ENCODE measurements around the gene RAB34. TPM values are rescaled to one million over a fixed set of nuclear protein-coding genes. Genes with fewer than 3 reads are reported as not detected.
"Not testable (repeated sequence)": the region's sequence is repeated elsewhere in the genome, so short reads cannot be mapped to it uniquely, and the experiment has no call there.

Gene RAB34
- polyA plus RNA-seq, 2 of the 4 experiments (the other 2 are of a cell fraction), result 211 to 288 TPM

DNA sequence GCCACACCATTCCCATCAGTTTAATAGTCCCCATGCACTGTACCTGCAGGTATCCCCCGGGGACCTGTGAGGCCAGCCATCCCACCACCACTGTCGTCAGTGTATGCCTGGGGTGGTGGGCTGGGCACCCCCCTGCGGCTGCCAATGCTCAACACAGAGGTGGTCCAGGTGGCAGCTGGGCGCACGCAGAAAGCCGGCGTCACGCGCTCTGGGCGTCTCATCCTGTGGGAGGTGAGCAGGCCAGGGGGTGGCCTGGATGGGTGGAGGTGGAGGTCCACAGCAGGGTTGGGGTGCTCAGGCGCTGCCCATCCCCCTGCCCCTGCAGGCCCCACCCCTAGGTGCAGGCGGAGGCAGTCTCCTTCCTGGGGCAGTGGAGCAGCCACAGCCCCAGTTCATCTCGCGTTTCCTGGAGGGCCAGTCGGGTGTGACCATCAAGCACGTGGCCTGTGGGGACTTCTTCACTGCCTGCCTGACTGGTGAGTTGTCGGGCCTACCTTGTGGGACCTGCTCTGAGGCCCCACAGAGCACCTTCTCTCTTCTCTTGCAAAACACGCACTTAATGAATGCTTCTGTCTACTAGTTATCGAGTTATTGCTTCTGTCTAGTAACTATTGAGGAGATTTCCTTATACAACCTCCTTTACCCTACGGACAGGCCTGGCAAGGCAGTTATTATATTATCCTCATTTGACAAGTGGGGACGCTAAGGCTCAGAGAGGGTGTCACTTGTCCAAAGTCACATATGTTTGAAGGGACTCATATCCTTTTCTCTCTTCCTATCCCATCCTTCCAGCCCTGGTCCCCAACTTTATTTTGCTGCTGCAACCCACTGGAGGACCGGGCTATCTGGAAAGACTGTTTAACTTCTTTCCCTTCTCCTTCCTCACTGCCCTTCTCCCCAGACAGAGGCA is 20.4 kb upstream of the RAB34 start:
- ATAC-seq (no peak), DNase-seq (ENCODE audit: low read depth in 1 of 2, low spot score in 1 of 2) (no peak), FAIRE-seq (no peak)
- Histone ChIP-seq H3K4me3 (no peak overlapping the region), H3K4me2 (no peak overlapping the region), H3K27ac (no peak overlapping the region), H3K4me1 (peaks cover 22% of the 10 kb centered on the region), H3K9me3 (peaks cover 9% of the 10 kb centered on the region)
- ChIA-PET POLR2A (interaction anchor here (0.7 kb wide), 1 partner anchor 9 kb away, joined by 3 read pairs; the partner anchor contains the start of gene NEK8), CTCF (interaction anchor here (1.1 to 22.6 kb wide), 3 partner anchors 11 to 26 kb away, joined by 6 to 977 read pairs (median 8); partner anchors contain the start of genes NEK8, RPL23A and TLCD1)
- no peak for TF ChIP-seq GATA3 (IDR thresholded peaks at IDR 0.05; ENCODE audit: borderline replicate concordance)
- TF ChIP-seq CBX8 (IDR thresholded peaks at IDR 0.05), result no peak
- no peak for TF ChIP-seq HOXB13 (CRISPR knock-in tag; IDR thresholded peaks at IDR 0.05; ENCODE audit: low read depth)
- TF ChIP-seq NPAS2 (CRISPR knock-in tag; IDR thresholded peaks at IDR 0.05; ENCODE audit: borderline replicate concordance), result no peak
- TF ChIP-seq, protein P1, sequence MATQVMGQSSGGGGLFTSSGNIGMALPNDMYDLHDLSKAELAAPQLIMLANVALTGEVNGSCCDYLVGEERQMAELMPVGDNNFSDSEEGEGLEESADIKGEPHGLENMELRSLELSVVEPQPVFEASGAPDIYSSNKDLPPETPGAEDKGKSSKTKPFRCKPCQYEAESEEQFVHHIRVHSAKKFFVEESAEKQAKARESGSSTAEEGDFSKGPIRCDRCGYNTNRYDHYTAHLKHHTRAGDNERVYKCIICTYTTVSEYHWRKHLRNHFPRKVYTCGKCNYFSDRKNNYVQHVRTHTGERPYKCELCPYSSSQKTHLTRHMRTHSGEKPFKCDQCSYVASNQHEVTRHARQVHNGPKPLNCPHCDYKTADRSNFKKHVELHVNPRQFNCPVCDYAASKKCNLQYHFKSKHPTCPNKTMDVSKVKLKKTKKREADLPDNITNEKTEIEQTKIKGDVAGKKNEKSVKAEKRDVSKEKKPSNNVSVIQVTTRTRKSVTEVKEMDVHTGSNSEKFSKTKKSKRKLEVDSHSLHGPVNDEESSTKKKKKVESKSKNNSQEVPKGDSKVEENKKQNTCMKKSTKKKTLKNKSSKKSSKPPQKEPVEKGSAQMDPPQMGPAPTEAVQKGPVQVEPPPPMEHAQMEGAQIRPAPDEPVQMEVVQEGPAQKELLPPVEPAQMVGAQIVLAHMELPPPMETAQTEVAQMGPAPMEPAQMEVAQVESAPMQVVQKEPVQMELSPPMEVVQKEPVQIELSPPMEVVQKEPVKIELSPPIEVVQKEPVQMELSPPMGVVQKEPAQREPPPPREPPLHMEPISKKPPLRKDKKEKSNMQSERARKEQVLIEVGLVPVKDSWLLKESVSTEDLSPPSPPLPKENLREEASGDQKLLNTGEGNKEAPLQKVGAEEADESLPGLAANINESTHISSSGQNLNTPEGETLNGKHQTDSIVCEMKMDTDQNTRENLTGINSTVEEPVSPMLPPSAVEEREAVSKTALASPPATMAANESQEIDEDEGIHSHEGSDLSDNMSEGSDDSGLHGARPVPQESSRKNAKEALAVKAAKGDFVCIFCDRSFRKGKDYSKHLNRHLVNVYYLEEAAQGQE (IDR thresholded peaks at IDR 0.05), result no peak
- TF ChIP-seq FOSB (CRISPR knock-in tag; IDR thresholded peaks at IDR 0.05), result no peak
- TF ChIP-seq ZSCAN20 (CRISPR knock-in tag; IDR thresholded peaks at IDR 0.05), result no peak
- TF ChIP-seq HEYL (CRISPR knock-in tag; IDR thresholded peaks at IDR 0.05), result no peak
- 89% methylated on average over 16 of the region's 22 CpGs for WGBS (ENCODE audit: missing lambda C conversion rate)

DNA sequence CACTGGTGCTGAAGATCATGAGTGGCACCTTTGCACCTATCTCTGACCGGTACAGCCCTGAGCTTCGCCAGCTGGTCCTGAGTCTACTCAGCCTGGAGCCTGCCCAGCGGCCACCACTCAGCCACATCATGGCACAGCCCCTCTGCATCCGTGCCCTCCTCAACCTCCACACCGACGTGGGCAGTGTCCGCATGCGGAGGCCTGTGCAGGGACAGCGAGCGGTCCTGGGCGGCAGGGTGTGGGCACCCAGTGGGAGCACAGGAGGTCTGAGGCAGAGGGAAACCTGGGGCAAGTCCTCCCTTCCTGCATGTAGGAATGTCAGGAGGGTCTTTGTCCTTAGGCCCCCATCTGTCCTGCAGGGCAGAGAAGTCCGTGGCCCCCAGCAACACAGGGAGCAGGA is 19.6 kb upstream of the RAB34 start:
- no peak for DNase-seq (ENCODE audit: low read depth in 1 of 2, low spot score in 1 of 2)
- Histone ChIP-seq H3K27ac (no peak overlapping the region), H3K4me1 (peaks cover 15% of the 10 kb centered on the region), H3K4me3 (no peak overlapping the region), H3K9me3 (peaks cover 9% of the 10 kb centered on the region), H3K4me2 (no peak overlapping the region)
- WGBS (ENCODE audit: missing lambda C conversion rate), result 92% methylated on average over 12 of the region's 12 CpGs
- TF ChIP-seq POLR2AphosphoS2 (conservative IDR thresholded peaks at IDR 0.05; ENCODE audit: low read length) (no peak), EP300 (IDR thresholded peaks at IDR 0.05) (no peak), CBX8 (IDR thresholded peaks at IDR 0.05) (no peak), MAZ (IDR thresholded peaks at IDR 0.05; ENCODE audit: borderline replicate concordance, low read depth, low read length) (no peak)
- TF ChIP-seq, protein P2, sequence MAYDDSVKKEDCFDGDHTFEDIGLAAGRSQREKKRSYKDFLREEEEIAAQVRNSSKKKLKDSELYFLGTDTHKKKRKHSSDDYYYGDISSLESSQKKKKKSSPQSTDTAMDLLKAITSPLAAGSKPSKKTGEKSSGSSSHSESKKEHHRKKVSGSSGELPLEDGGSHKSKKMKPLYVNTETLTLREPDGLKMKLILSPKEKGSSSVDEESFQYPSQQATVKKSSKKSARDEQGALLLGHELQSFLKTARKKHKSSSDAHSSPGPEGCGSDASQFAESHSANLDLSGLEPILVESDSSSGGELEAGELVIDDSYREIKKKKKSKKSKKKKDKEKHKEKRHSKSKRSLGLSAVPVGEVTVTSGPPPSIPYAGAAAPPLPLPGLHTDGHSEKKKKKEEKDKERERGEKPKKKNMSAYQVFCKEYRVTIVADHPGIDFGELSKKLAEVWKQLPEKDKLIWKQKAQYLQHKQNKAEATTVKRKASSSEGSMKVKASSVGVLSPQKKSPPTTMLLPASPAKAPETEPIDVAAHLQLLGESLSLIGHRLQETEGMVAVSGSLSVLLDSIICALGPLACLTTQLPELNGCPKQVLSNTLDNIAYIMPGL (CRISPR knock-in tag; IDR thresholded peaks at IDR 0.05; ENCODE audit: borderline replicate concordance), result no peak
- ChIA-PET CTCF (interaction anchor here (22.6 kb wide), 1 partner anchor 10 kb away, joined by 977 read pairs; the partner anchor contains the start of genes NEK8, RPL23A and TLCD1), POLR2A (interaction anchor here (0.7 kb wide), 1 partner anchor 8 kb away, joined by 3 read pairs; the partner anchor contains the start of gene NEK8)
- ATAC-seq, result no peak
- FAIRE-seq, result no peak

DNA sequence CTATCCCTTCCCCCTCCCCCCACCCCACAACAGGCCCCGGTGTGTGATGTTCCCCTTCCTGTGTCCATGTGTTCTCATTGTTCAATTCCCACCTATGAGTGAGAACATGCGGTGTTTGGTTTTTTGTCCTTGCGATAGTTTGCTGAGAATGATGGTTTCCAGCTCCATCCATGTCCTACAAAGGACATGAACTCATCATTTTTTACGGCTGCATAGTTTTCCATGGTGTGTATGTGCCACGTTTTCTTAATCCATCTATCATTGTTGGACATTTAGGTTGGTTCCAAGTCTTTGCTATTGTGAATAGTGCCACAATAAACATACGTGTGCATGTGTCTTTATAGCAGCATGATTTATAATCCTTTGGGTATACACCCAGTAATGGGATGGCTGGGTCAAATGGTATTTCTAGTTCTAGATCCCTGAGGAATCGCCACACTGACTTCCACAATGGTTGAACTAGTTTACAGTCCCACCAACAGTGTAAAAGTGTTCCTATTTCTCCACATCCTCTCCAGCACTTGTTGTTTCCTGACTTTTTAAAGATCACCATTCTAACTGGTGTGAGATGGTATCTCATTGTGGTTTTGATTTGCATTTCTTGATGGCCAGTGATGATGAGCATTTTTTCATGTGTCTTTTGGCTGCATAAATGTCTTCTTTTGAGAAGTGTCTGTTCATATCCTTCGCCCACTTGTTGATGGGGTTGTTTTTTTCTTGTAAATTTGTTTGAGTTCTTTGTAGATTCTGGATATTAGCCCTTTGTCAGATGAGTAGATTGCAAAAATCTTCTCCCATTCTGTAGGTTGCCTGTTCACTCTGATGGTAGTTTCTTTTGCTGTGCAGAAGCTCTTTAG is 18.5 kb upstream of the RAB34 start:
- POLR2A ChIA-PET, result interaction anchor here (0.9 to 1.5 kb wide), 2 partner anchors 7 to 10 kb away, joined by 5 to 10 read pairs; partner anchors contain the start of genes TLCD1 and TRAF4
- CTCF ChIA-PET, result interaction anchor here (1.2 to 22.6 kb wide), 5 partner anchors 9 to 167 kb away, joined by 3 to 977 read pairs (median 24); partner anchors contain the start of genes NEK8, RPL23A, TLCD1 and TRAF4

More for the DNA sequence above, 18.5 kb upstream of the RAB34 start:
- ATAC-seq; FAIRE-seq; H3K27ac ChIP-seq; H3K4me1 ChIP-seq; H3K9me3 ChIP-seq; H3K4me2 ChIP-seq; DNase-seq (ENCODE audit: low read depth in 1 of 2, low spot score in 1 of 2); H3K4me3 ChIP-seq: not testable (repeated sequence)
- 88% methylated on average over 7 of the region's 8 CpGs for WGBS (ENCODE audit: missing lambda C conversion rate)

Data from A549 (cell line).